Measurements from ENCODE around the gene FAM3C.
"Not testable (repeated sequence)": the region's sequence is repeated elsewhere in the genome, so short reads cannot be mapped to it uniquely, and the experiment has no call there.

Gene FAM3C

GRCh38 chr7:121428855-121429489 lies 32.9 kb upstream of the FAM3C start:
- no peaks in the 10 kb centered on the region for H3K36me3 Mint-ChIP-seq
- H3K27me3 Mint-ChIP-seq, result peaks cover 3% of the 10 kb centered on the region
- DNase-seq, result no peak

GRCh38 chr7:121421743-121422142 lies 25.6 kb upstream of the FAM3C start:
- H3K27me3 Mint-ChIP-seq, H3K27ac Mint-ChIP-seq, H3K9me3 Mint-ChIP-seq, H3K4me1 Mint-ChIP-seq, H3K36me3 Mint-ChIP-seq, DNase-seq, H3K4me3 Mint-ChIP-seq: not testable (repeated sequence)
- CTCF ChIA-PET, result interaction anchor here (1.5 kb wide), 1 partner anchor 24 kb away, joined by 4 read pairs; no protein-coding TSS in a partner anchor

More at GRCh38 chr7:121428855-121429489, 32.9 kb upstream of the FAM3C start:
- no peak overlapping the region for H3K4me3 Mint-ChIP-seq
- H3K27ac Mint-ChIP-seq, result no peak overlapping the region
- CTCF ChIA-PET, result interaction anchor here (1.4 kb wide), 1 partner anchor 32 kb away, joined by 4 read pairs; no protein-coding TSS in a partner anchor
- peaks cover 2% of the 10 kb centered on the region for H3K4me1 Mint-ChIP-seq
- no peaks in the 10 kb centered on the region for H3K9me3 Mint-ChIP-seq

GRCh38 chr7:121420976-121421375 lies 24.9 kb upstream of the FAM3C start:
- H3K36me3 Mint-ChIP-seq, result no peaks in the 10 kb centered on the region
- H3K27ac Mint-ChIP-seq, result no peak overlapping the region
- DNase-seq, result no peak
- H3K27me3 Mint-ChIP-seq, result peaks cover 3% of the 10 kb centered on the region
- H3K9me3 Mint-ChIP-seq, result no peaks in the 10 kb centered on the region
- H3K4me3 Mint-ChIP-seq, result no peak overlapping the region
- CTCF ChIA-PET, result interaction anchor here (0.8 to 1.5 kb wide), 2 partner anchors 23 to 25 kb away, joined by 3 to 4 read pairs; partner anchors contain the start of gene FAM3C
- no peaks in the 10 kb centered on the region for H3K4me1 Mint-ChIP-seq

- H3K36me3 Mint-ChIP-seq, result no peaks in the 10 kb centered on the region
- CTCF ChIA-PET, result no interaction called here
- H3K4me3 Mint-ChIP-seq, result no peak overlapping the region
- no peak overlapping the region for H3K27ac Mint-ChIP-seq
- no peak for DNase-seq
- peaks cover under 1% of the 10 kb centered on the region for H3K27me3 Mint-ChIP-seq
- H3K4me1 Mint-ChIP-seq, result no peaks in the 10 kb centered on the region
- H3K9me3 Mint-ChIP-seq, result no peaks in the 10 kb centered on the region
Measured at GRCh38 chr7:121419201-121420148, 23.4 kb upstream of the FAM3C start.

- no peaks in the 10 kb centered on the region for H3K4me1 Mint-ChIP-seq
- no peak for DNase-seq
- H3K4me3 Mint-ChIP-seq, result no peak overlapping the region
- no peak overlapping the region for H3K27ac Mint-ChIP-seq
- H3K9me3 Mint-ChIP-seq, result no peaks in the 10 kb centered on the region
- no peaks in the 10 kb centered on the region for H3K36me3 Mint-ChIP-seq
- CTCF ChIA-PET, result interaction anchor here (0.6 kb wide), 1 partner anchor 21 kb away, joined by 3 read pairs; no protein-coding TSS in a partner anchor
- peaks cover 4% of the 10 kb centered on the region for H3K27me3 Mint-ChIP-seq
Measured at GRCh38 chr7:121416533-121416932, 20.4 kb upstream of the FAM3C start.

- H3K27me3 Mint-ChIP-seq, result peaks cover 10% of the 10 kb centered on the region
- CTCF ChIA-PET, result interaction anchor here (0.5 to 1.3 kb wide), 3 partner anchors 8 to 13 kb away, joined by 4 to 6 read pairs (median 4); no protein-coding TSS in a partner anchor
- H3K36me3 Mint-ChIP-seq, result no peaks in the 10 kb centered on the region
- H3K27ac Mint-ChIP-seq, result no peak overlapping the region
- H3K4me1 Mint-ChIP-seq, result peaks cover 3% of the 10 kb centered on the region
- H3K4me3 Mint-ChIP-seq, result no peak overlapping the region
- no peak for DNase-seq
- H3K9me3 Mint-ChIP-seq, result no peaks in the 10 kb centered on the region
Measured at GRCh38 chr7:121414436-121414835, 18.3 kb upstream of the FAM3C start.

- no peak overlapping the region for H3K4me3 Mint-ChIP-seq
- H3K4me1 Mint-ChIP-seq, result peaks cover 3% of the 10 kb centered on the region
- no peak overlapping the region for H3K27ac Mint-ChIP-seq
- DNase-seq, result no peak
- H3K9me3 Mint-ChIP-seq, result no peaks in the 10 kb centered on the region
- peaks cover 15% of the 10 kb centered on the region for H3K27me3 Mint-ChIP-seq
- H3K36me3 Mint-ChIP-seq, result no peaks in the 10 kb centered on the region
- CTCF ChIA-PET, result no interaction called here
Measured at GRCh38 chr7:121411597-121411979, 15.5 kb upstream of the FAM3C start.

GRCh38 chr7:121410829-121411596 lies 14.9 kb upstream of the FAM3C start:
- Mint-ChIP-seq H3K27ac (no peak overlapping the region), H3K9me3 (no peaks in the 10 kb centered on the region), H3K4me3 (no peak overlapping the region), H3K27me3 (peaks cover 16% of the 10 kb centered on the region), H3K4me1 (peaks cover 3% of the 10 kb centered on the region), H3K36me3 (no peaks in the 10 kb centered on the region)
- no peak for DNase-seq
- CTCF ChIA-PET, result no interaction called here

GRCh38 chr7:121406944-121407343 lies 10.8 kb upstream of the FAM3C start:
- CTCF ChIA-PET, result interaction anchor here (0.8 kb wide), 1 partner anchor 12 kb away, joined by 6 read pairs; no protein-coding TSS in a partner anchor
- H3K9me3 Mint-ChIP-seq, result no peaks in the 10 kb centered on the region
- DNase-seq, result no peak

GRCh38 chr7:121406461-121406860 lies 10.4 kb upstream of the FAM3C start:
- no peak overlapping the region for H3K27ac Mint-ChIP-seq
- DNase-seq, result no peak
- peaks cover 12% of the 10 kb centered on the region for H3K27me3 Mint-ChIP-seq
- CTCF ChIA-PET, result interaction anchor here (0.8 kb wide), 1 partner anchor 12 kb away, joined by 6 read pairs; no protein-coding TSS in a partner anchor
- no peaks in the 10 kb centered on the region for H3K9me3 Mint-ChIP-seq
- H3K4me1 Mint-ChIP-seq, result peaks cover 3% of the 10 kb centered on the region
- H3K36me3 Mint-ChIP-seq, result no peaks in the 10 kb centered on the region
- H3K4me3 Mint-ChIP-seq, result no peak overlapping the region

More at GRCh38 chr7:121406944-121407343, 10.8 kb upstream of the FAM3C start:
- no peak overlapping the region for H3K27ac Mint-ChIP-seq
- peaks cover 3% of the 10 kb centered on the region for H3K4me1 Mint-ChIP-seq
- H3K27me3 Mint-ChIP-seq, result peaks cover 12% of the 10 kb centered on the region
- H3K36me3 Mint-ChIP-seq, result no peaks in the 10 kb centered on the region
- no peak overlapping the region for H3K4me3 Mint-ChIP-seq

GRCh38 chr7:121404348-121404747 lies 8.2 kb upstream of the FAM3C start:
- no peak overlapping the region for H3K27ac Mint-ChIP-seq
- DNase-seq, result no peak
- no peaks in the 10 kb centered on the region for H3K9me3 Mint-ChIP-seq
- H3K27me3 Mint-ChIP-seq, result peaks cover 6% of the 10 kb centered on the region
- no peaks in the 10 kb centered on the region for H3K4me1 Mint-ChIP-seq
- H3K4me3 Mint-ChIP-seq, result no peak overlapping the region
- CTCF ChIA-PET, result no interaction called here
- H3K36me3 Mint-ChIP-seq, result no peaks in the 10 kb centered on the region

GRCh38 chr7:121402701-121403100 lies 6.6 kb upstream of the FAM3C start:
- H3K4me1 Mint-ChIP-seq, result no peaks in the 10 kb centered on the region
- H3K36me3 Mint-ChIP-seq, result no peaks in the 10 kb centered on the region
- no peak for DNase-seq
- H3K4me3 Mint-ChIP-seq, result no peak overlapping the region
- CTCF ChIA-PET, result no interaction called here
- H3K27ac Mint-ChIP-seq, result no peak overlapping the region
- H3K27me3 Mint-ChIP-seq, result peaks cover 6% of the 10 kb centered on the region
- H3K9me3 Mint-ChIP-seq, result no peaks in the 10 kb centered on the region

- Mint-ChIP-seq H3K27ac (no peak overlapping the region), H3K4me3 (no peak overlapping the region), H3K4me1 (no peaks in the 10 kb centered on the region), H3K9me3 (no peaks in the 10 kb centered on the region), H3K27me3 (peaks cover 4% of the 10 kb centered on the region), H3K36me3 (no peaks in the 10 kb centered on the region)
- no peak for DNase-seq
- CTCF ChIA-PET, result no interaction called here
Measured at GRCh38 chr7:121401896-121402295, 5.8 kb upstream of the FAM3C start.

GRCh38 chr7:121398246-121398645 lies 2.1 kb upstream of the FAM3C start:
- Mint-ChIP-seq H3K36me3 (no peaks in the 10 kb centered on the region), H3K9me3 (no peaks in the 10 kb centered on the region), H3K4me1 (peaks cover 18% of the 10 kb centered on the region), H3K4me3 (no peak overlapping the region), H3K27ac (no peak overlapping the region), H3K27me3 (no peaks in the 10 kb centered on the region)
- CTCF ChIA-PET, result interaction anchor here (0.7 to 4.7 kb wide), 8 partner anchors 9 to 150 kb away, joined by 3 to 58 read pairs (median 7); no protein-coding TSS in a partner anchor
- DNase-seq, result no peak

All from activated naive CD4-positive, alpha-beta T cell treated with anti-CD3 and anti-CD28 coated beads, Interleukin-2, amount 10 ng/mL, durations not matched to agents 7 days and 5 days (primary cell).